Measurements from ENCODE around the gene KRTAP2-2.
"Not testable (repeated sequence)": the region's sequence is repeated elsewhere in the genome, so short reads cannot be mapped to it uniquely, and the experiment has no call there.

The KRTAP2-2 gene

GRCh38 chr17:41055130-41055529, at the start of gene KRTAP2-2:
Gene KRTAP2-2 (minus strand): TSS chr17:41055230. CDS start chr17:41055211, 19 bp downstream.
- DNase-seq (ENCODE audit: low read depth) = not testable (repeated sequence)

DNA sequence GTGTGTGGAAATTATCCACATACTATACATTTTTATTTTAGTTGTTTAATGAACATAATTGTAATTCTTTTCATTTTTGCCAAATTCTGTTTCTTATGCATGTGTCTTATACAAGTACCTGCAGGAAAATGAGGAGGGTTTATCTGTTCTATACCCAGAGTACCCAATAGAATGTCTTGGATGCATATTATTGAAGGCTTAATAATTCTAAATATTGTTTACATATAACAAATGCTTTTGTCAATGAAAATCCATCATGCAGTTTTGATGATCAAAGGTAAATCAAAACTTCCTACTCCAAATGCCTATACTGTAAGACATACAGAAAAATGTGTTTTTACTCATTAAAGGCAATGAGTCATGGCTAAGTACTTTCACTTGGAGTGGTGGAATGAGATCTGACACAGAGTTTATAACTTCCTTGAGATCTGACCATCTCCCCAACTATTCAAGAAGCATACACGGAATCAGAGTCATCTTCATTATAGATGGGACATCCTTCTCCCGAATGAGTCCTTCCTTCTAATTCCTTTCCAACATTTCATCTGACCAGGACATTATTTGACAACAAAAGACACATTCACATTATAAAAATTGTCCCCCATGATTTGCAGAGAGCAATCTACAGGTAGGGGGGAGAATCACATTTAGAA, 49.5 kb upstream of the KRTAP2-2 start:
- DNase-seq (ENCODE audit: low read depth) = peak; percentile 14

DNA sequence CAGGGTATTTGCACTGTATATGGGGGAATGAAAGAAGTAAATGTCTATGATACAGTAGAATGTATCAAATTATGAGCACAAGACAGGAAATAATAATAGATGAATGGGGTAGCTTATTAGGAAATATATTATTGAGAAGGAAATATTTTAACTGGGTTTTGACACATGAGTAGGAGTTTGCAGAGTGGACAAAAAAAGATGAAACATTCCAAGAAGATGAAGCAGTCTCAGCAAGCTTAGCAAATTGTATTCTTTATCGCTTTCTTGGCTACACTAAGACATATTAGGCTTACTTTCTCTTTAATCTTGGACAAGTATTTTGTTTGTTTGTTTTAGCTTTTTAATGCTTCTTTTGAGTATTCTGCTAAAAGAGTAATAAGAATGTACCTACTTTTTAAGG, 48.9 kb upstream of the KRTAP2-2 start:
- no peak for DNase-seq (ENCODE audit: low read depth)

- no peak for DNase-seq (ENCODE audit: low read depth)
Measured at GRCh38 chr17:41101586-41102259, 46.7 kb upstream of the KRTAP2-2 start, which contains the start of gene KRTAP4-16. Gene KRTAP4-16 (minus strand): TSS chr17:41102209. CDS start chr17:41102209, 0 bp downstream.

GRCh38 chr17:41099682-41100480, 44.9 kb upstream of the KRTAP2-2 start:
- peak; percentile 54 for DNase-seq (ENCODE audit: low read depth)

DNA sequence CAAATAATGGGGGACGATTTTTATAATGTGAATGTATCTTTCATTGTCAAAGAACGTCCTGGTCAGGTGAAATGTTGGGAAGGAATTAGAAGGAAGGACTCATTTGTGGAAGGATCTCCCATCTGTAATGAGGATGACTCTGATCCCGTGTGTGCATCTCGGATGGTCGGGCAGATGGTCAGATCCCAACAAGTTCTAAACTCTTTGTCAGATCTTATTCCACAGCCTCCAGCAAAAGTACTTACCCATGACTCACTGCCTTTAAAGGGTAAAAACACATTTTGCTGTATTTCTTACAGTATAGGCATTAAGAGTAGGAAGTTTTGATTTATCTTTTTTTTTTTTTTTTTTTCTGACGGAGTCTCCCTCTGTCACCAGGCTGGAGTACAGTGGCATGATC, 43.5 kb upstream of the KRTAP2-2 start:
- peak; percentile 26 for DNase-seq (ENCODE audit: low read depth)

DNA sequence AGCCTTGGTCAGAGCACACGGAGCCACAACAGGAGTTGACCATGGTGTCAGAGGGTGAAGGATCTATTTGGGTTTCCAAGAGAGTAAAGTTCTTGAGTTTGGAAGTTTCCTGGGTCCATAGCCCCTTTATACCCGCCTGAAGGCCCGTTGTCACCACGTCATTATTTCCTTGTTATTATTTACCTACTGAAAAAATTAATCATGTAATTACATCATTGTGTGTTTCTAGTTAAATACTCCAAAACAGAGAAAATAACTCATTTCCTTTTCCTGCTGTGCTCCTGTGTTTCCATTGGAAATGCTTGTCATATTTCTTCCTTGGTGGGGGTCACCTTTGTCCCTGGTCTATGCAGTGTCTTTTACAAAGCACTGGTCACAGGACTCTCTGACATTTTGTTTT, 43.0 kb upstream of the KRTAP2-2 start, which contains the start of gene KRTAP4-8:
Gene KRTAP4-8, minus strand, starts transcription at position 101 of the 400 bp plus-strand sequence. Its CDS starts 58 bp downstream, at position 43.
- DNase-seq (ENCODE audit: low read depth) = no peak

DNA sequence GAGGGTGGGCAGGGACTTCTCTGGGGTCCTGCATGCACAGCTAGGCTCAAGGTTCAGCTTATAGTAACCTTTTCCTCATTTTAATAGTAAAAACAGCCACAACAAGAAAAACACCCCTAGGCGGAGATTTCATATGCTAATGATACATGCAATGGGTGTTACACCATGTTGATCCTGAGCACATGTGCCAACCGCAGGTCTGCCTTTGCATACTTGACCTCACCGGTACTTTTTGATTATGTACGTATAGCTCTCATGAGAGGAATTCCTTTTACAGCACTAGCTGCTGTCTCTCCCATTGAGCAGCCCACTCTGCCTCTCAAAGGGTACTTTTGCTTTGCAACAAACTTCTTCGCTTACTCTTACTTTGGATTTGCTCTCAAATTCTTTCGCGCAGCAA, 41.0 kb upstream of the KRTAP2-2 start:
- DNase-seq (ENCODE audit: low read depth) = no peak

DNA sequence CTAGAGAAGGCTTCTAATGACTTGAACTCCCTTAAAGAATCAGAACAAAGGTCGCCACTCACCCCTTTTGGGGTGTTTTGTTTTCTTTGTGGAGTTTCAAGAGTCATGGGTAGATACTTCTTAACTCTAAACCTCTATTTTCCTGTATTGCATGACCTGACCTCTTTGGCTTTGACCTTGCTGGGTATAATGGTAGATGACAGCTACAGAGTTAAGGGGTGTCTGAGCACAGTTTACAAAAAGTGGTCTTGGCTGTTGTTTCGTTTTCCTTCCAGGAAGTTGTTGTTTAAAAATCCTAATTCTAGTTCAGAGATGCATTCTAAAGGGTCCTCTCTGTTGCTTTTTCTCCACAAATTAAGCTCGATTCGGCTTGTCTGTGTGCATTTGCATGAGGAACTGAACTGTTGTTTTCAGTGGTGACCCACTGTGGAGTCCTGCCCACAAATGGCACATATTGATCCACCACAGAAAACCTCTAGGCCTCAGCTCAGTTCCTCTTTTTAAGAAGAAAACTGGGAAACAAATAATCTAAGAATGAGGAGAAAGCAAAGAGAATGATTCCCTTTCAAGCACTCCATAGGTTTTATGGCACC, 33.8 kb upstream of the KRTAP2-2 start:
- not testable (repeated sequence) for DNase-seq (ENCODE audit: low read depth)

DNA sequence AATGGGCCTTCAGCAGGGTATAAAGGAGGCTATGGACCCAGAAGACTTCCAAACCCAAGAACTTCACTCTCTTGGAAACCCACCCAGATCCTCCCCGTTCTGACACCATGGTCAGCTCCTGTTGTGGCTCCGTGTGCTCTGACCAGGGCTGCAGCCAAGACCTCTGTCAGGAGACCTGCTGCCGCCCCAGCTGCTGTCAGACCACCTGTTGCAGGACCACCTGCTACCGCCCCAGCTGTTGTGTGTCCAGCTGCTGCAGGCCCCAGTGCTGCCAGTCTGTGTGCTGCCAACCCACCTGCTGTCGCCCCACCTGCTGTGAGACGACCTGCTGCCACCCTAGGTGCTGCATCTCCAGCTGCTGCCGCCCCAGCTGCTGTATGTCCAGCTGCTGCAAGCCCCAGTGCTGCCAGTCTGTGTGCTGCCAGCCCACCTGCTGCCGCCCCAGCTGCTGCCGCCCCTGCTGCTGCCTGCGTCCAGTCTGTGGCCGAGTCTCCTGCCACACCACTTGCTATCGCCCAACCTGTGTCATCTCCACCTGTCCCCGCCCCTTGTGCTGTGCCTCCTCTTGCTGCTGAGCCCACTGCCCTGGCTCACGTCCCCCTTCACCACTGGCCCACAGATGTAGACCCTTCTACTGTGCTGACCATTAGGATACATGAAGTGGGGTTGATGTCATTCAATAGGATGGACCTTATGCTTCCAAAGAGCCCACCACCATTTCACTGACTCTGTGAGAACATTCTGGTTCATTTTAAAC, 29.2 kb upstream of the KRTAP2-2 start, which contains the start of gene KRTAP4-7:
Gene KRTAP4-7, plus strand, starts transcription at position 51 of the 757 bp plus-strand sequence. Its CDS starts 57 bp downstream, at position 108.
- DNase-seq (ENCODE audit: low read depth) = not testable (repeated sequence)

GRCh38 chr17:41083427-41083826, 28.4 kb upstream of the KRTAP2-2 start:
- DNase-seq (ENCODE audit: low read depth) = not testable (repeated sequence)

DNA sequence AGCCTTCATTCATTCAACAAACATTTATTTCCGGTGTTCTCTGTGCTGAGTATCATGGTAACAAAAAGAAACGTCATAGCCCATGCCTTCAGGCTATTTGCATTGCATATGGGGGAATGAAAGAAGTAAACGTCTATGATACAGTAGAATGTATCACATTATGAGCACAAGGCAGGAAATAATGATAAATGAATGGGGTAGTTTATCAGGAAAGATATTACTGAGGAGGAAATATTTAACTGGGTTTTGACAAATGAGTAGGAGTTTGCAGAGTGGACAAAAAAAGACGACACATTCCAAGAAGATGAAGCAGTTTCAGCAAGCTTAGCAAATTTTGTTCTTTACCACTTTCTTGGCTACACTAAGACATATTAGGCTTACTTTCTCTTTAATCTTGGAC, 27.6 kb upstream of the KRTAP2-2 start:
- DNase-seq (ENCODE audit: low read depth) = no peak

- no peak for DNase-seq (ENCODE audit: low read depth)
Measured at GRCh38 chr17:41076788-41077187, 21.8 kb upstream of the KRTAP2-2 start.

DNA sequence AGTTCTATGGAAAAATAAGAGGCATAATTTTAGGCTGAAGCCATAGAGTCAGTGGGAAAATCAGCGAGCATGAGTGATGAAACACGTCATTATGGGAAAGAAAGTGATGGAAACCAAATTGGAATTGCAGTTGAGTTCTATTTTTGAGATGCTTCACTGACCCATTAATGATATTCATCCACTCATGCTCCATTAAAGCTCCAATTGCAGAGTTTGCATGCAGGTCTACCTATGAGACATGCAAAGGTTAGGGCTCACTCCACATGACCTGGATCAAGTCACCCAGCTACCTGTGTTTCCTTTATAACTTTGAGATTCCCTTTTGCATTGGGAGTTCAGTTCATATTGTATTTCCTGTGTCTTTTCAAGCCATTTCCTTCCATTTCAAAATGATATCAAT, 18.6 kb upstream of the KRTAP2-2 start:
- DNase-seq (ENCODE audit: low read depth) = no peak

DNA sequence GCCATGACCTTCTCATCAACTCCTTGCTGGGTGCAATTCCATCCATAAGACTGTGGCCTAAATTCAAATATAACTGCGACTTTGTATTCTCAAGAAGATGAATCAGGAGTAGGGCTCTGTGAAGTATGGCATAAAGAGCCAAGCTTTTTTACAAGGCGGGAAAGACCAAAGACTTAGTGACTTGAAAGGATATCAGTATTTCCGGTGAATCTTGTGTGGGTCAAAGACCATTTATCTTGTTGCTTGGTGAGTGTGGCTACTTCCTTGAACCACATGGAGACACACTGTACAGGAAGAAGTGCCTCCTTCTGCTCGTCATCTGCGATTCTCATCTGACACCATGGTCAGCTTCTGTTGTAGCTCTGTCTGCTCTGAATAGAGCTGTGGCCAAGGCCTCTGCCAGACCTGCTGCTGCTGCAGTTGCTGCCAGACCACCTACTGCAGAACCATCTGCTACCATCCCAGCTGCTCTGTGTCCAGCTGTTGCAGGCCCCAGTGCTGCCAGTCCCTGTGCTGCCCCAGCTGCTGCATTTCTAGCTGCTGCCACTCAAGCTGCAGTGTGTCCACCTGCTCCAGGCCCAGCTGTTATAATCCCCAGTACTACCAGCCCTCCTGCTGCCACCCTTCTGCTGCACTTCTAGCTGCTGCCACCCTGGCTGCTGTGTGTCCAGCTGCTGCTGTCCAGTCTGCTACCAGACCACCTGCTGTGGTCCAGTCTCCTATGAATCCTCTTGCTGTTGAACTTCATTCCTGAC, 16.8 kb upstream of the KRTAP2-2 start:
- DNase-seq (ENCODE audit: low read depth) = no peak

DNA sequence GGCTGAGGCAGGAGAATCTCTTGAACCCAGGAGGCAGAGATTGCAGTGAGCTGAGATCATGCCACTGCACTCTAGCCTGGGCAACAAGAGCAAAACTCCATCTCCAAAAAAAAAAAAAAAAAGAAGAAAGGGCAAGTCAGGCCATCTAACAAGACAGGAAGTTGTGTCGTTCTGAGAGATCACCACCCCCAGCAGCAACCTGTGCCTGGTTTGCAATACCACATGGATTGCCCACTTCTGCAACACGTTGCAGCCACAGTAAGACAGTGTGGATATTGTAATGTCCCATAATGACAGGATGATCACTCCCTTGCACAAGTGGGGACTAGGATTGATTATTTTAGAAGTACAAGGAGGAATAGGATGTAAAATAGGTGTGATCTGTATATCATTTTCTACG, 14.0 kb upstream of the KRTAP2-2 start:
- DNase-seq (ENCODE audit: low read depth) = no peak

DNA sequence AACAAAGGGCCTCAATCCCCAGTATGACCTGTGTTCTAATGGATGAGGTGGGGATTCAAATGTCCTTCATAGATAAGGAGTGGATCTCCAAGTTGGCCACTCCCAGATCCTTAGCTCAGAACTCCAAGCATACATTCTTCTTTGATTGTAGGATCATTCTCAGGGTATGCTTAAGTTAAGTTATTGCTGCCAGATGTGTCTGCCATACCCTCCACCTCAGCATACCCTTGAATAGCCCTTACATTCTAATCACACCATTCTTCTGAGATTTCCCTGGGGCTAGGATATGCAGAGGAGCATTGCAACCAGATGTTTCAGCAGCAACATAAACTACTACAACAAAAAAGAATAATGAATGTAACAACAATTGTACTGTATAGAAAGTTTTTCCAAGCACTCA, 12.3 kb upstream of the KRTAP2-2 start:
- peak; percentile 45 for DNase-seq (ENCODE audit: low read depth)

DNA sequence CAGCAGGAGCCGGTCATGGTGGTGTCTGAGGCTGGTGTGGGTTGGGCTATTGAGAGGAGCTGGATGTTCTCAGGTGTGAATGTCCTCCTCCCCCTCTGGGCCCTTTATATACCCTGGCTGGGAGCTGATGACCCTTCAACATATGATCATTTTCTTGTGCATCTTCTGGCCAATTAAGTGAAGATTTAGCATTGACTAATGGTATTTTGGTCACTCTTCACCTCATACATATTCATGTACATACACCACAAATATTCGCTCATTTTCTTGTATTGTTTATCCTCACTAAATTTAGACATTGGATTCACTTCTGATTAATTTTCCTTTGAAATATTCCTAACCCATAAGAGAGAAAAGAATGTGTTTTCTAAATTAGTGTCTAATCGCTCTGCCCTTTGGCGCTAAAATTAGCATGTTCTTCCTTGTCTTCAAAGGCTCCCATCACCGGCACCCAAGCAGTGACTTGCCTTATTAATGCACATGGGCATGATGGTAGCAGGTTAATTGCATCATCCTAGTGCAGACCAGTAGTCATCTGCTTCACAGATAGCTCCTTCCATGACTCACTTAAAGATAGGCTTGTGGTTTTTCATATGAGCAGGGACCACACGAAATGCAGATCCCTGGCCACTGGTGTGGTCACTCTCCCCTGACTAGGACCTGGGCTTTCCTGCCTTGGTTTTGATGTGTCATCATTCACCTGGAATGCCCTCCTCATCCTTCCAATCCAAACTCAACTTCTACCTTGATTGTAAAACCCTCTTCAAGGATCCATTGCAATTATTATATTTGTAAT, 11.0 kb upstream of the KRTAP2-2 start, which contains the start of gene KRTAP2-4:
Gene KRTAP2-4, minus strand, starts transcription at position 51 of the 796 bp plus-strand sequence. Its CDS starts 34 bp downstream, at position 17.
- peak; percentile 33 for DNase-seq (ENCODE audit: low read depth)

GRCh38 chr17:41065016-41065689, 10.1 kb upstream of the KRTAP2-2 start:
- not testable (repeated sequence) for DNase-seq (ENCODE audit: low read depth)

All from fibroblast of gingiva (primary cell).